SKM-1 (cell line): ENCODE results near the gene ASB6.

Experiments used
- DNase-seq: peaks from one replicate; lab custom pipeline; 2025; ENCODE audit not compliant: unreplicated experiment; lab: John Stamatoyannopoulos, UW

The ASB6 gene

GRCh38 chr9:129587487-129588262, 54.3 kb downstream of the ASB6 start:
- DNase-seq: no peak

DNA sequence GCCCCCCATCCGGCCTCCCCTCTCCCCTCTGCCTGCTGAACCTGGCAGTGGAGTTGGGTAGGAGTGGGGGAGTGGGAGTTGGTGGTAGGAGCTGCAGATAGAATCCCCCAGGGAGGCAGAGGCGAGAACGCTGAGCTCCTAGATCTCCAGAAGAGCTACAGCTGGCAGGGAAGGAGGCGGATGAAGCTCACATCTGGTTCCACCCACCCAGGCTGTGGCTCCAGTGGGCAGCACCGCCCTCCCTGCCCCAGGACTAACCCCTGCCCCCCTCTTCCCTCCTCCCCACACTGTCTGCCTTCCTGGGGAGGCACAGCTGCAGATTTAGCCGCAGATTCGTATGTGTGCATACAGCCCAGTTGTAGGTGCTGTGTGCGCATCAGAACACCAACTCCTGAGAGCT, 55.3 kb downstream of the ASB6 start:
- no peak for DNase-seq

- DNase-seq: no peak
Observed at GRCh38 chr9:129586245-129586644, 55.7 kb downstream of the ASB6 start.

DNA sequence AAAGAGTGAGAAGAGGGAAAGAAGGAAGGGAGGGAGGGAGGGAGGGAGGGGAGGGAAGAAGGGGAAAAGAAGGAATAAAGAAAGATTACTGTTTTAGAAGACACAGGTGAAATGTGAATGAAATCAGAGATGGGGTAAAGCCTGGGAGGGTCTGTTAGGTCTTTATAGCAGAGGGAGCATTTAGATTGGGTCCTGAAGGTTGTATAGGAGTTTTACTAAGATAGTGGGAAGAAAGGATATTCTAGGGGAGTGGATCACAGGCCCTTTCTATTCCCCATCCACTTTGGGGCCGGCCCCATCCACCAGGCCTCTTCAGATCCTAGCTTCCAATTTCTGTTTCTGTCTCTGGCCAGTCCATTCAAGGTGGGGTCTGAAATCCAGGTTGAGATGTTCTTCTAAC, 56.6 kb downstream of the ASB6 start:
- DNase-seq: no peak
